Measurements from ENCODE around the gene ACYP2. TPM values are rescaled to one million over a fixed set of nuclear protein-coding genes. Genes with fewer than 3 reads are reported as not detected.

The ACYP2 gene
- 7.5 and 7.6 TPM in 2 replicates for total RNA-seq

DNA sequence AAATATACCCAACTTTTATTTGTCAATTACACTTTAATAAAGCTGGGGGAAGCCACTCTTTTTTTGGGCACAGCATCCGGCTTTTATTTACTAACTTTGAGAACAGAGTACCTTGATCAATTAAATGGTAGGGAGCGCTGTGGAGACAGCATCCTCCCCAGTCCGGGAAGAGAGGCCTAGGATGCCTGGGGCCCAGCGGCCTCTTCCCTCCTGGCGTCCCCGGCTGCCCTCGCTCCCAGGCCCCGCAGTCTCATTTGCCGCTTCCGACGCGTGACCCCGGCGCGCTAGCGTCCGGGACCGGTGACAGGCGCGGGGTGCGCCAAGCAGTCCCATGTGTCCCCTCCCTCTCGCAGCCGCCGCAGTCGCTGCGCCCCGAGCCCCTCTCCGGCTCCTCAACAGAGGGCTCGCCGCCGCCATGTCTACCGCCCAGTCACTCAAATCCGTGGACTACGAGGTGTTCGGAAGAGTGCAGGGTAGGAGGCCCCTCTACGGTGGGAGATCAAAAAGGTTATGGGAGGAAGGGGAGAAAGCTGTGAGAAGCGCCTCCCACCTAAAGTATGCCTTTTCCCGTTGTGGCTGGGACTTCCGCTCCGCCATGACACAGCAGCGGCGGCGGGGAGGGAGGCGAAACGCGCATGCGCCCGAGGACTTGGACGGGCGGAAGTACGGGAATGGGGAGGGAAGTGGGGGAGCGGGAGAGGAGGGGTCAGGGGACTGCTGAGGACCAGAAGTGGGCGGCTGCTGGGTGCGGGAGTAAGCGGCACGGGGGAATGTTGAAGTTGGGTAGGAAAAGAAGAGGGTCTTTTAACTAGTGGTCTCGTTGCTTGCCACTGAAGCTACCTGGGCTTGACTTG, at the start of gene ACYP2:
ACYP2 (plus strand) TSS at position 332 of the 854 bp plus-strand sequence.

DNA sequence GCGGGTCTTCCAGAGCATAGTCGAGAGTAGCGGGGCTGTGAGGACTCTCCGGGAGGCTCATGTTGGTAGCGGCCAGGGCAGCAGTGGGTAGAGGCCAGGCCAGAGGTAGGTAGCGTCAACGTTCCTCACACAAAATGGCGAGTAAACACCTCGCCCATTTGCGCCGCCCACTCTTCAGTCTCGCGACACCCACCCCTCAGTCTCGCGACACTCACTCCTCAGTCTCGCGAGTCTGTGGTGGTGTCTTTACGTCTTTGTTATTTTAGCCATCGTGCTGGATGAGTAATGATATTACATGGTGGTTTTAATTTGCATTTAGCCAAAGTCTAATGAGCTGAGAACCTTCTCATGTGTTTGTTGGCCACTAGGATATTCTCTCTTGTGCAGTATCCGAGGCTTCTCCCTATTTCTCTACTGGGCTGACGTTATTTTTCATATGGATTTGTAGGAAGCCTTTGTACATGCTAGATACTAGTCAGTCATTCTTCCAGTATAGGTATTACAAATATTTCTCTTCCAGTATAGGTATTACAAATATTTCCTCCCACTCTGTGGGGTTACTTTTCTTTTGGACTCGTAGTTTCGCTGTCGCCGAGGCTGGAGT, 140.8 kb downstream of the ACYP2 start, which contains the start of gene TSPYL6:
TSPYL6 (minus strand) TSS at position 139 of the 604 bp plus-strand sequence; CDS start at position 61, 78 bp downstream.

Other genes with a start within 250 kb of the ACYP2 start
- gene PSME4, start 144.6 kb upstream of the ACYP2 start, total RNA-seq, result 26.8 and 33.0 TPM in 2 replicates
- gene TSPYL6, start 140.6 kb downstream of the ACYP2 start, total RNA-seq, result not detected in 2 replicates

Measured in epithelial cell of alveolus of lung (primary cell).